Breast epithelium (tissue), 4 donors: ENCODE data around the gene ALKAL2. TPM values are rescaled to one million over a fixed set of nuclear protein-coding genes. Genes with fewer than 3 reads are reported as not detected.

ENCODE experiments used
- DNase-seq, 2 donors: peaks; one replicate each; pipeline ENCODE4 v3.0.0-alpha.2; 2019; ENCODE audit warnings: low spot score in 2 of 2
- H3K27ac ChIP-seq, 2 donors: fragments of 200-600 bp; sonication (generic) in 1 of 2; one replicate each; pipeline ENCODE4 v1.5.1; 2016 to 2019; ENCODE audit warnings: mild to moderate bottlenecking in 1 of 2
- H3K27me3 ChIP-seq, 2 donors: fragments of 200-600 bp; sonication (generic) in 1 of 2; one replicate each; pipeline versions ENCODE4 v1.5.1 to v1.6.0; 2017 to 2019; ENCODE audit warnings: control low read depth in 1 of 2, mild to moderate bottlenecking in 1 of 2
- H3K36me3 ChIP-seq: fragments of 200-600 bp; one replicate; pipeline ENCODE4 v1.5.1; 2019
- H3K4me1 ChIP-seq, 2 donors: fragments of 200-600 bp; sonication (generic); one replicate each; pipeline ENCODE4 v1.5.1; 2016 to 2019; ENCODE audit warnings: control low read depth in 1 of 2
- H3K4me3 ChIP-seq, 3 donors: fragments of 200-600 bp; sonication (generic); 1 replicate in 2 of 3; 2 replicates in 1 of 3; pipeline ENCODE4 v1.5.1; 2016 to 2019; ENCODE audit warnings: mild to moderate bottlenecking in 3 of 3, moderate library complexity in 2 of 3
- H3K9me3 ChIP-seq, 2 donors: fragments of 200-600 bp; sonication (generic) in 1 of 2; one replicate each; pipeline ENCODE4 v1.5.1; 2016 to 2019; ENCODE audit warnings: control low read depth in 1 of 2
- CTCF ChIP-seq, 3 donors: fragments of 450-650 bp; IDR thresholded peaks; one replicate each; pipeline ENCODE4 v1.5.1; 2016 to 2017; ENCODE audit warnings: antibody characterized with exemption in 3 of 3, mild to moderate bottlenecking in 3 of 3, moderate library complexity in 3 of 3
- POLR2A ChIP-seq: fragments of 450-650 bp; IDR thresholded peaks from one replicate; pipeline ENCODE4 v1.6.1; 2016; ENCODE audit warnings: antibody characterized with exemption, mild to moderate bottlenecking, moderate library complexity
- POLR2AphosphoS5 ChIP-seq, 3 donors: sonication (generic); formaldehyde crosslinking; IDR thresholded peaks; one replicate each; pipeline ENCODE4 v1.6.1; 2017; ENCODE audit warnings: antibody characterized with exemption in 3 of 3
- intact Hi-C: fragments of 100-400 bp; cut with DNase I; formaldehyde crosslinking; loops from one replicate; pipeline ENCODE4 v1.15.1; 2023; ENCODE audit warnings: low total_unique reads
- total RNA-seq, 3 donors: library from RNA; depleted of rRNA; stranded (reverse); fragments of >200 nt; gene quantifications; one replicate each; pipeline ENCODE4 v1.1.0, GENCODE V29; 2016

Gene ALKAL2
- total RNA-seq, 3 donors from 2014 or later, result 10.1 to 26.4 (median 16.1) TPM

- intact Hi-C loops, result no loop called here
- H3K4me3 ChIP-seq, result no peak overlapping the region
- DNase-seq, result no peak
- peaks cover 6% of the 10 kb centered on the region for H3K36me3 ChIP-seq
- no peaks in the 10 kb centered on the region for H3K9me3 ChIP-seq
- no peaks in the 10 kb centered on the region for H3K27me3 ChIP-seq
- H3K4me1 ChIP-seq, result no peaks in the 10 kb centered on the region
- TF ChIP-seq POLR2AphosphoS5 (IDR thresholded peaks at IDR 0.05) (no peak), CTCF (IDR thresholded peaks at IDR 0.05) (no peak), POLR2A (no peak)
- no peak overlapping the region for H3K27ac ChIP-seq
Observed at GRCh38 chr2:278927-279320, 9.0 kb downstream of the ALKAL2 start.

- no peak overlapping the region for H3K4me3 ChIP-seq
- no peaks in the 10 kb centered on the region for H3K4me1 ChIP-seq
- DNase-seq, result no peak
- H3K27me3 ChIP-seq, result no peaks in the 10 kb centered on the region
- TF ChIP-seq CTCF (IDR thresholded peaks at IDR 0.05) (no peak), POLR2AphosphoS5 (IDR thresholded peaks at IDR 0.05) (no peak), POLR2A (no peak)
- H3K27ac ChIP-seq, result no peak overlapping the region
- H3K9me3 ChIP-seq, result no peaks in the 10 kb centered on the region
- intact Hi-C loops, result no loop called here
- H3K36me3 ChIP-seq, result peaks cover 6% of the 10 kb centered on the region
Observed at GRCh38 chr2:278312-278926, 9.5 kb downstream of the ALKAL2 start.

- TF ChIP-seq CTCF (IDR thresholded peaks at IDR 0.05) (no peak), POLR2AphosphoS5 (IDR thresholded peaks at IDR 0.05) (no peak), POLR2A (no peak)
- intact Hi-C loops, result no loop called here
- no peak for DNase-seq
- Histone ChIP-seq H3K4me1 (no peaks in the 10 kb centered on the region), H3K36me3 (peaks cover 5% of the 10 kb centered on the region), H3K4me3 (no peak overlapping the region), H3K9me3 (no peaks in the 10 kb centered on the region), H3K27me3 (no peaks in the 10 kb centered on the region), H3K27ac (no peak overlapping the region)
Observed at GRCh38 chr2:275466-275865, 12.4 kb downstream of the ALKAL2 start.

- Histone ChIP-seq H3K4me1 (no peaks in the 10 kb centered on the region), H3K36me3 (no peaks in the 10 kb centered on the region), H3K27me3 (no peaks in the 10 kb centered on the region), H3K27ac (no peak overlapping the region), H3K4me3 (no peak overlapping the region), H3K9me3 (no peaks in the 10 kb centered on the region)
- intact Hi-C loops, result no loop called here
- DNase-seq, result no peak
- TF ChIP-seq CTCF (IDR thresholded peaks at IDR 0.05), result no peak
- no peak for TF ChIP-seq POLR2A
- TF ChIP-seq POLR2AphosphoS5 (IDR thresholded peaks at IDR 0.05), result no peak
Observed at GRCh38 chr2:274503-274902, 13.4 kb downstream of the ALKAL2 start.

- intact Hi-C loops, result no loop called here
- no peaks in the 10 kb centered on the region for H3K36me3 ChIP-seq
- TF ChIP-seq POLR2A (no peak), POLR2AphosphoS5 (IDR thresholded peaks at IDR 0.05) (no peak), CTCF (IDR thresholded peaks at IDR 0.05) (no peak)
- no peak overlapping the region for H3K27ac ChIP-seq
- no peaks in the 10 kb centered on the region for H3K4me1 ChIP-seq
- H3K4me3 ChIP-seq, result no peak overlapping the region
- DNase-seq, result no peak
- no peaks in the 10 kb centered on the region for H3K9me3 ChIP-seq
- no peaks in the 10 kb centered on the region for H3K27me3 ChIP-seq
Observed at GRCh38 chr2:273333-273732, 14.6 kb downstream of the ALKAL2 start.
